Endothelial cell of umbilical vein (primary cell): ENCODE measurements around the gene LRP1B. TPM values are rescaled to one million over a fixed set of nuclear protein-coding genes. Genes with fewer than 3 reads are reported as not detected.

Experiments
- BruUV-seq: library from RNA; stranded (reverse); fragments of 400-500 nt; replicated peaks from 2 replicates; lab custom pipeline; 2021; lab: Mats Ljungman, UMichigan
- CTCF ChIA-PET: fragments of 300-600, 350-600 bp; sonication (Branson Sonifier 250); formaldehyde crosslinking; loops from one replicate; lab custom pipeline; 2021; ENCODE audit warnings: antibody characterized with exemption, inconsistent platforms; lab: Charles Lee
- POLR2A ChIA-PET: fragments of 300-600, 350-600 bp; sonication (Branson Sonifier 250); formaldehyde crosslinking; loops from one replicate; lab custom pipeline; 2021; ENCODE audit warnings: antibody characterized with exemption, inconsistent platforms; lab: Charles Lee
- DNase-seq: peaks from one replicate; pipeline ENCODE4 v3.0.0-alpha.2; 2011; ENCODE audit warnings: low read depth, low spot score
- FAIRE-seq: peaks from 2 replicates; lab custom pipeline; 2011; peaks lifted over from hg19 to GRCh38; lab: Jason Lieb, UNC
- H2AFZ ChIP-seq: 2 replicates; pipeline ENCODE4 v1.6.0; 2012; ENCODE audit warnings: low read depth, low read length, control low read depth, inconsistent platforms
- H3K27ac ChIP-seq: 2 replicates; pipeline ENCODE4 v1.5.1; 2011; ENCODE audit warnings: low read depth, mild to moderate bottlenecking, control low read depth, low read length, moderate library complexity; ENCODE audit not compliant: insufficient read depth
- H3K27me3 ChIP-seq, 2 experiments: 2 replicates each; pipeline versions ENCODE4 v1.6.0 to v1.6.1; 2011; ENCODE audit warnings: low read length in 2 of 2, mixed read lengths in 1 of 2; ENCODE audit not compliant: control insufficient read depth in 2 of 2, insufficient read depth in 2 of 2
- H3K36me3 ChIP-seq, 2 experiments: 2 replicates in 1 of 2; 3 replicates in 1 of 2; pipeline ENCODE4 v1.5.1; 2011; ENCODE audit warnings: low read length in 2 of 2, mild to moderate bottlenecking in 1 of 2, moderate library complexity in 1 of 2; ENCODE audit not compliant: control insufficient read depth in 2 of 2, insufficient read depth in 2 of 2; ENCODE audit errors: extremely low read depth in 1 of 2
- H3K4me1 ChIP-seq: 3 replicates; pipeline ENCODE4 v1.5.1; 2011; ENCODE audit warnings: mild to moderate bottlenecking, low read length; ENCODE audit not compliant: control insufficient read depth, insufficient read depth; ENCODE audit errors: extremely low read depth
- H3K4me2 ChIP-seq: 2 replicates; pipeline ENCODE4 v1.6.1; 2011; ENCODE audit warnings: low read length, control low read depth, mixed read lengths; ENCODE audit not compliant: insufficient read depth
- H3K4me3 ChIP-seq, 3 experiments: fragments of 200-600 bp in 1 of 3; sonication (generic), shearing (Covaris generic) in 1 of 3; replicated peaks in 1 of 3; 2 replicates each; pipeline ENCODE4 v1.5.1; 2011 to 2016; ENCODE audit warnings: control low read depth in 3 of 3, low read length in 3 of 3, mild to moderate bottlenecking in 2 of 3, inconsistent platforms in 1 of 3, low read depth in 1 of 3, moderate library complexity in 1 of 3; ENCODE audit not compliant: insufficient read depth in 1 of 3
- H3K79me2 ChIP-seq: 2 replicates; pipeline ENCODE4 v1.6.0; 2012; ENCODE audit warnings: low read length, inconsistent platforms; ENCODE audit not compliant: control insufficient read depth, insufficient read depth
- H3K9ac ChIP-seq: replicated peaks from 2 replicates; pipeline ENCODE3; 2011; ENCODE audit warnings: low read length, control low read depth; ENCODE audit not compliant: insufficient read depth; ENCODE audit errors: extremely low read depth
- H3K9me1 ChIP-seq: replicated peaks from 3 replicates; pipeline ENCODE4 v1.6.0; 2011; ENCODE audit warnings: mild to moderate bottlenecking, low read length; ENCODE audit not compliant: control insufficient read depth, insufficient read depth; ENCODE audit errors: extremely low read depth
- H3K9me3 ChIP-seq: replicated peaks from 2 replicates; pipeline ENCODE4 v1.5.1; 2012; ENCODE audit warnings: low read length, inconsistent platforms; ENCODE audit not compliant: control insufficient read depth, insufficient read depth
- H4K20me1 ChIP-seq: replicated peaks from 2 replicates; pipeline ENCODE3; 2011; ENCODE audit warnings: mild to moderate bottlenecking, low read length; ENCODE audit not compliant: control insufficient read depth, insufficient read depth; ENCODE audit errors: extremely low read depth
- EZH2 ChIP-seq: IDR thresholded peaks from 2 replicates; pipeline ENCODE4 v1.6.1; 2012; ENCODE audit warnings: borderline replicate concordance, low read depth, mild to moderate bottlenecking, moderate library complexity, low read length, inconsistent platforms; ENCODE audit not compliant: severe bottlenecking
- FOS ChIP-seq: IDR thresholded peaks from 2 replicates; pipeline ENCODE4 v1.6.1; 2011; ENCODE audit warnings: mild to moderate bottlenecking, low read length, moderate library complexity, borderline replicate concordance; ENCODE audit not compliant: insufficient read depth
- GATA2 ChIP-seq: IDR thresholded peaks from 2 replicates; pipeline ENCODE4 v1.7.0; 2011; ENCODE audit warnings: low read depth, mild to moderate bottlenecking, moderate library complexity, mixed read lengths, low read length; ENCODE audit not compliant: insufficient read length, insufficient read depth
- JUN ChIP-seq: IDR thresholded peaks from 2 replicates; pipeline ENCODE4 v1.6.1; 2011; ENCODE audit warnings: borderline replicate concordance, low read depth; ENCODE audit not compliant: insufficient read length, insufficient read depth
- MYC ChIP-seq: IDR thresholded peaks from one replicate; pipeline ENCODE4 v1.6.1; 2011; ENCODE audit warnings: mild to moderate bottlenecking, low read depth, low read length
- POLR2A ChIP-seq: IDR thresholded peaks from 2 replicates; pipeline ENCODE4 v1.6.1; 2012; ENCODE audit warnings: low read depth, mild to moderate bottlenecking, control low read depth, low read length
- POLR2AphosphoS5 ChIP-seq: IDR thresholded peaks from 2 replicates; pipeline ENCODE4 v1.6.1; 2012; ENCODE audit warnings: low read depth, mild to moderate bottlenecking, control low read depth, low read length, moderate library complexity; ENCODE audit not compliant: insufficient read depth
- dilution Hi-C: fragments of 300-500 bp; cut with MboI; formaldehyde crosslinking; loops from one replicate; pipeline ENCODE4 v1.15.0; 2019; ENCODE audit warnings: low sequenced_read_pairs; ENCODE audit not compliant: extremely low pct_ligation_motif_present
- intact Hi-C: fragments of 100-400 bp; cut with micrococcal nuclease; formaldehyde crosslinking; loops from one replicate; pipeline ENCODE4 v1.10.0; 2022
- polyA plus RNA-seq, 4 experiments: library from polyadenylated mRNA; depleted of rRNA in 3 of 4; stranded (reverse) in 3 of 4; unstranded in 1 of 4; fragments of >200 nt; gene quantifications; 2 replicates each; pipeline versions ENCODE4 v1.2.1 to v1.2.3, GENCODE V29; 2011 to 2012; ENCODE audit warnings: missing spikeins in 1 of 4
- total RNA-seq: library from RNA; stranded (reverse); gene quantifications from 2 replicates; pipeline ENCODE4 v1.2.3, GENCODE V29; 2021
- TF ChIP-seq, protein P1 (sequence below), 2 donors: IDR thresholded peaks; 1 replicate in 1 of 2; 2 replicates in 1 of 2; pipeline ENCODE4 v1.5.1; 2011; ENCODE audit warnings: low read length in 2 of 2, mild to moderate bottlenecking in 2 of 2, moderate library complexity in 2 of 2, control low read depth in 1 of 2, inconsistent platforms in 1 of 2, low read depth in 1 of 2; ENCODE audit not compliant: insufficient read depth in 1 of 2; ENCODE audit errors: extremely low read depth in 1 of 2
- TF ChIP-seq, protein P2 (sequence below): IDR thresholded peaks from 2 replicates; pipeline ENCODE4 v1.6.1; 2011; ENCODE audit not compliant: insufficient read depth, insufficient read length

LRP1B gene
- total and polyA plus RNA-seq, 2 donors (not counting 3 experiments of a cell fraction or from before 2014, with no cell fraction given): 0.03 to 0.07 TPM

DNA sequence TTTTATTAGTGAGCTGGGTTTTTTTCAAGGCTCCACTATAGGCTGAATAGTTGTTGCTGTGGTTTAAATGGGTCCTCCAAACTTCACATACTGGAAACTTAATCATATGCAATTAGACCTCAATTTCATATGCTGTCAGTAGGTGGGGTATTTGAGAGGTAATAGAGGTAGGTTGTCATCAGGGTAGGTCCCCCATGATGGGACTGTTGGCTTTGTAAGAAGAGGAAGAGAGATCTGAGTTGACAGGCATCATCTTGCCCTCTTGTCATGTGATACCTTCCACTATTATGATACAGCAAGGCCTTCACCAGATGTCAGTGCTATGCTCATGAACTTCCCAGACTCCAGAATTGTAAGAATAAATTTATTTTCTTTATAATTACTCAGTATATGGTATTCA, 819.4 kb downstream of the LRP1B start:
- TF ChIP-seq GATA2 (no peak), POLR2A (no peak), EZH2 (no peak), MYC (no peak), POLR2AphosphoS5 (no peak), JUN (no peak), FOS (no peak)
- TF ChIP-seq, protein P1, sequence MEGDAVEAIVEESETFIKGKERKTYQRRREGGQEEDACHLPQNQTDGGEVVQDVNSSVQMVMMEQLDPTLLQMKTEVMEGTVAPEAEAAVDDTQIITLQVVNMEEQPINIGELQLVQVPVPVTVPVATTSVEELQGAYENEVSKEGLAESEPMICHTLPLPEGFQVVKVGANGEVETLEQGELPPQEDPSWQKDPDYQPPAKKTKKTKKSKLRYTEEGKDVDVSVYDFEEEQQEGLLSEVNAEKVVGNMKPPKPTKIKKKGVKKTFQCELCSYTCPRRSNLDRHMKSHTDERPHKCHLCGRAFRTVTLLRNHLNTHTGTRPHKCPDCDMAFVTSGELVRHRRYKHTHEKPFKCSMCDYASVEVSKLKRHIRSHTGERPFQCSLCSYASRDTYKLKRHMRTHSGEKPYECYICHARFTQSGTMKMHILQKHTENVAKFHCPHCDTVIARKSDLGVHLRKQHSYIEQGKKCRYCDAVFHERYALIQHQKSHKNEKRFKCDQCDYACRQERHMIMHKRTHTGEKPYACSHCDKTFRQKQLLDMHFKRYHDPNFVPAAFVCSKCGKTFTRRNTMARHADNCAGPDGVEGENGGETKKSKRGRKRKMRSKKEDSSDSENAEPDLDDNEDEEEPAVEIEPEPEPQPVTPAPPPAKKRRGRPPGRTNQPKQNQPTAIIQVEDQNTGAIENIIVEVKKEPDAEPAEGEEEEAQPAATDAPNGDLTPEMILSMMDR (IDR thresholded peaks at IDR 0.05; ENCODE audit: extremely low read depth in 1 of 2, insufficient read depth in 1 of 2, low read depth in 1 of 2, low read length in 2 of 2): no peak
- TF ChIP-seq, protein P2, sequence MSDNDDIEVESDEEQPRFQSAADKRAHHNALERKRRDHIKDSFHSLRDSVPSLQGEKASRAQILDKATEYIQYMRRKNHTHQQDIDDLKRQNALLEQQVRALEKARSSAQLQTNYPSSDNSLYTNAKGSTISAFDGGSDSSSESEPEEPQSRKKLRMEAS: no peak
- Histone ChIP-seq H3K9ac (no peak overlapping the region), H2AFZ (no peak overlapping the region), H3K79me2 (no peaks in the 10 kb centered on the region), H3K27me3 (no peaks in the 10 kb centered on the region), H4K20me1 (no peaks in the 10 kb centered on the region), H3K27ac (no peak overlapping the region), H3K4me1 (no peaks in the 10 kb centered on the region), H3K4me2 (no peak overlapping the region), H3K36me3 (no peaks in the 10 kb centered on the region), H3K9me1 (no peaks in the 10 kb centered on the region), H3K4me3 (no peak overlapping the region), H3K9me3 (no peaks in the 10 kb centered on the region)
- intact Hi-C loops (no loop called here), dilution Hi-C loops (no loop called here)
- POLR2A ChIA-PET: no interaction called here
- CTCF ChIA-PET: interaction anchor here (1.4 kb wide), 1 partner anchor 19 kb away, joined by 3 read pairs; no protein-coding TSS in a partner anchor
- no TSS peak for BruUV-seq
- FAIRE-seq (no peak), DNase-seq (no peak)
